Neural progenitor cell (in vitro differentiated cells): ENCODE measurements around the gene FLT3.

ENCODE experiments used
- EZH2 ChIP-seq: fragments of 200-600 bp; sonication (generic); IDR thresholded peaks from 2 replicates; pipeline ENCODE4 v1.6.1; 2017; ENCODE audit warnings: antibody characterized with exemption, mild to moderate bottlenecking, moderate library complexity
- EZH2phosphoT487 ChIP-seq: fragments of 200-600 bp; sonication (generic); IDR thresholded peaks from 2 replicates; pipeline ENCODE4 v1.6.1; 2017; ENCODE audit warnings: antibody characterized with exemption
- TF ChIP-seq, protein P1 (sequence below): fragments of 200-600 bp; sonication (generic); IDR thresholded peaks from 2 replicates; pipeline ENCODE4 v1.5.1; 2017; ENCODE audit warnings: antibody characterized with exemption, mild to moderate bottlenecking

DNA sequence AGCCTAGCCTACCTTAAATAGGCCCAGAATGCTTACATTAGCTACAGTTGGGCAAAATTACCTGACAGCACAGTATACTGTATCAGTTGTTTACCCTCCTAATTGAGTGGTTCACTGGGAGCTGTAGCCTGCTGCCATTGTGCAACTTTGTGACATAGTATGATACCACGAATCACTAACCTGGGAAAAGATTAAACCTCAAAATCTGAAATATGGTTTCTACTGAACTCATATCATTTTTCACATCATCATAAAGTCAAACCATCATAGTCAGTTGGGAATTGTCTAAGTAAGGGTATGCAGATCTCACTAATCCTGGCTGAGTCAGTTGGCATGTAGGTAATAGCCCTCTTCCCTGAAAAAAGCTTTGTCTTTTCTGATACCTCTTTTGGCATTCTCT lies 47.1 kb upstream of the FLT3 start:
- TF ChIP-seq, protein P1, sequence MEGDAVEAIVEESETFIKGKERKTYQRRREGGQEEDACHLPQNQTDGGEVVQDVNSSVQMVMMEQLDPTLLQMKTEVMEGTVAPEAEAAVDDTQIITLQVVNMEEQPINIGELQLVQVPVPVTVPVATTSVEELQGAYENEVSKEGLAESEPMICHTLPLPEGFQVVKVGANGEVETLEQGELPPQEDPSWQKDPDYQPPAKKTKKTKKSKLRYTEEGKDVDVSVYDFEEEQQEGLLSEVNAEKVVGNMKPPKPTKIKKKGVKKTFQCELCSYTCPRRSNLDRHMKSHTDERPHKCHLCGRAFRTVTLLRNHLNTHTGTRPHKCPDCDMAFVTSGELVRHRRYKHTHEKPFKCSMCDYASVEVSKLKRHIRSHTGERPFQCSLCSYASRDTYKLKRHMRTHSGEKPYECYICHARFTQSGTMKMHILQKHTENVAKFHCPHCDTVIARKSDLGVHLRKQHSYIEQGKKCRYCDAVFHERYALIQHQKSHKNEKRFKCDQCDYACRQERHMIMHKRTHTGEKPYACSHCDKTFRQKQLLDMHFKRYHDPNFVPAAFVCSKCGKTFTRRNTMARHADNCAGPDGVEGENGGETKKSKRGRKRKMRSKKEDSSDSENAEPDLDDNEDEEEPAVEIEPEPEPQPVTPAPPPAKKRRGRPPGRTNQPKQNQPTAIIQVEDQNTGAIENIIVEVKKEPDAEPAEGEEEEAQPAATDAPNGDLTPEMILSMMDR, result no peak
- TF ChIP-seq EZH2phosphoT487, result no peak
- TF ChIP-seq EZH2, result no peak
